Rectal smooth muscle tissue (tissue), 1 donor: ENCODE data around the gene GPC2.
"Not testable (repeated sequence)": the region's sequence is repeated elsewhere in the genome, so short reads cannot be mapped to it uniquely, and the experiment has no call there.

Source experiments
- H3K27ac ChIP-seq: one replicate; pipeline ENCODE4 v1.7.0; 2013; ENCODE audit warnings: low read depth, low read length, inconsistent platforms
- H3K27me3 ChIP-seq: one replicate; pipeline ENCODE4 v1.7.0; 2013; ENCODE audit warnings: low read length; ENCODE audit not compliant: control insufficient read depth, insufficient read depth
- H3K36me3 ChIP-seq: one replicate; pipeline ENCODE4 v1.7.0; 2013; ENCODE audit warnings: low read length; ENCODE audit not compliant: control insufficient read depth, insufficient read depth
- H3K4me1 ChIP-seq: one replicate; pipeline ENCODE4 v1.7.0; 2013; ENCODE audit warnings: low read length; ENCODE audit not compliant: control insufficient read depth, insufficient read depth
- H3K4me3 ChIP-seq: one replicate; pipeline ENCODE4 v1.7.0; 2013; ENCODE audit warnings: low read length
- H3K9ac ChIP-seq: one replicate; pipeline ENCODE4 v1.7.0; 2013; ENCODE audit warnings: low read length

Gene GPC2

GRCh38 chr7:100215895-100216294 is 38.7 kb upstream of the GPC2 start:
- H3K27me3 ChIP-seq: no peaks in the 10 kb centered on the region
- H3K9ac ChIP-seq: no peak overlapping the region
- no peak overlapping the region for H3K4me3 ChIP-seq
- H3K36me3 ChIP-seq: no peaks in the 10 kb centered on the region
- H3K4me1 ChIP-seq: no peaks in the 10 kb centered on the region
- H3K27ac ChIP-seq: no peak overlapping the region

- H3K4me1 ChIP-seq, H3K27ac ChIP-seq, H3K4me3 ChIP-seq, H3K27me3 ChIP-seq, H3K9ac ChIP-seq, H3K36me3 ChIP-seq: not testable (repeated sequence)
Measured at GRCh38 chr7:100214356-100214755, 37.2 kb upstream of the GPC2 start.

GRCh38 chr7:100213672-100214071 is 36.5 kb upstream of the GPC2 start:
- H3K36me3 ChIP-seq: no peaks in the 10 kb centered on the region
- no peak overlapping the region for H3K4me3 ChIP-seq
- no peak overlapping the region for H3K27ac ChIP-seq
- no peaks in the 10 kb centered on the region for H3K27me3 ChIP-seq
- H3K4me1 ChIP-seq: no peaks in the 10 kb centered on the region
- H3K9ac ChIP-seq: no peak overlapping the region

GRCh38 chr7:100212631-100213286 is 35.6 kb upstream of the GPC2 start:
- Histone ChIP-seq H3K36me3 (no peaks in the 10 kb centered on the region), H3K4me3 (no peak overlapping the region), H3K27ac (no peak overlapping the region), H3K9ac (no peak overlapping the region), H3K4me1 (no peaks in the 10 kb centered on the region), H3K27me3 (no peaks in the 10 kb centered on the region)

GRCh38 chr7:100211342-100211780 is 34.2 kb upstream of the GPC2 start:
- H3K4me3 ChIP-seq: no peak overlapping the region
- H3K36me3 ChIP-seq: no peaks in the 10 kb centered on the region
- H3K4me1 ChIP-seq: no peaks in the 10 kb centered on the region
- H3K9ac ChIP-seq: no peak overlapping the region
- no peak overlapping the region for H3K27ac ChIP-seq
- no peaks in the 10 kb centered on the region for H3K27me3 ChIP-seq

GRCh38 chr7:100210805-100211204 is 33.6 kb upstream of the GPC2 start:
- H3K4me3 ChIP-seq: no peak overlapping the region
- H3K27ac ChIP-seq: no peak overlapping the region
- no peaks in the 10 kb centered on the region for H3K4me1 ChIP-seq
- no peak overlapping the region for H3K9ac ChIP-seq
- H3K36me3 ChIP-seq: no peaks in the 10 kb centered on the region
- no peaks in the 10 kb centered on the region for H3K27me3 ChIP-seq

GRCh38 chr7:100209493-100209892 is 32.3 kb upstream of the GPC2 start:
- no peaks in the 10 kb centered on the region for H3K4me1 ChIP-seq
- no peak overlapping the region for H3K4me3 ChIP-seq
- no peak overlapping the region for H3K9ac ChIP-seq
- no peaks in the 10 kb centered on the region for H3K27me3 ChIP-seq
- no peak overlapping the region for H3K27ac ChIP-seq
- H3K36me3 ChIP-seq: no peaks in the 10 kb centered on the region

GRCh38 chr7:100208911-100209408 is 31.8 kb upstream of the GPC2 start:
- no peaks in the 10 kb centered on the region for H3K36me3 ChIP-seq
- H3K4me1 ChIP-seq: no peaks in the 10 kb centered on the region
- no peak overlapping the region for H3K27ac ChIP-seq
- H3K4me3 ChIP-seq: no peak overlapping the region
- no peaks in the 10 kb centered on the region for H3K27me3 ChIP-seq
- no peak overlapping the region for H3K9ac ChIP-seq

GRCh38 chr7:100204454-100204853 is 27.3 kb upstream of the GPC2 start:
- Histone ChIP-seq H3K36me3 (no peaks in the 10 kb centered on the region), H3K4me1 (no peaks in the 10 kb centered on the region), H3K4me3 (no peak overlapping the region), H3K27ac (no peak overlapping the region), H3K9ac (no peak overlapping the region), H3K27me3 (no peaks in the 10 kb centered on the region)

- Histone ChIP-seq H3K9ac (no peak overlapping the region), H3K4me3 (no peak overlapping the region), H3K4me1 (no peaks in the 10 kb centered on the region), H3K27me3 (no peaks in the 10 kb centered on the region), H3K27ac (no peak overlapping the region), H3K36me3 (no peaks in the 10 kb centered on the region)
Measured at GRCh38 chr7:100200693-100201092, 23.5 kb upstream of the GPC2 start.

GRCh38 chr7:100198266-100198665 is 21.1 kb upstream of the GPC2 start:
- Histone ChIP-seq H3K4me1 (no peaks in the 10 kb centered on the region), H3K9ac (no peak overlapping the region), H3K36me3 (no peaks in the 10 kb centered on the region), H3K4me3 (no peak overlapping the region), H3K27ac (no peak overlapping the region), H3K27me3 (no peaks in the 10 kb centered on the region)

- not testable (repeated sequence) for H3K9ac ChIP-seq, H3K36me3 ChIP-seq, H3K4me1 ChIP-seq, H3K27me3 ChIP-seq, H3K27ac ChIP-seq, H3K4me3 ChIP-seq
Measured at GRCh38 chr7:100195901-100196322, 18.7 kb upstream of the GPC2 start.

GRCh38 chr7:100195222-100195621 is 18.0 kb upstream of the GPC2 start:
- Histone ChIP-seq H3K4me3 (no peak overlapping the region), H3K9ac (no peak overlapping the region), H3K36me3 (no peaks in the 10 kb centered on the region), H3K27ac (no peak overlapping the region), H3K27me3 (no peaks in the 10 kb centered on the region), H3K4me1 (no peaks in the 10 kb centered on the region)
